ENCODE results near the gene RHOT2. TPM values are rescaled to one million over a fixed set of nuclear protein-coding genes. Genes with fewer than 3 reads are reported as not detected.

Gene RHOT2
- total RNA-seq, 4 donors from 2014 or later, result 36.1 to 86.7 (median 58.7) TPM

DNA sequence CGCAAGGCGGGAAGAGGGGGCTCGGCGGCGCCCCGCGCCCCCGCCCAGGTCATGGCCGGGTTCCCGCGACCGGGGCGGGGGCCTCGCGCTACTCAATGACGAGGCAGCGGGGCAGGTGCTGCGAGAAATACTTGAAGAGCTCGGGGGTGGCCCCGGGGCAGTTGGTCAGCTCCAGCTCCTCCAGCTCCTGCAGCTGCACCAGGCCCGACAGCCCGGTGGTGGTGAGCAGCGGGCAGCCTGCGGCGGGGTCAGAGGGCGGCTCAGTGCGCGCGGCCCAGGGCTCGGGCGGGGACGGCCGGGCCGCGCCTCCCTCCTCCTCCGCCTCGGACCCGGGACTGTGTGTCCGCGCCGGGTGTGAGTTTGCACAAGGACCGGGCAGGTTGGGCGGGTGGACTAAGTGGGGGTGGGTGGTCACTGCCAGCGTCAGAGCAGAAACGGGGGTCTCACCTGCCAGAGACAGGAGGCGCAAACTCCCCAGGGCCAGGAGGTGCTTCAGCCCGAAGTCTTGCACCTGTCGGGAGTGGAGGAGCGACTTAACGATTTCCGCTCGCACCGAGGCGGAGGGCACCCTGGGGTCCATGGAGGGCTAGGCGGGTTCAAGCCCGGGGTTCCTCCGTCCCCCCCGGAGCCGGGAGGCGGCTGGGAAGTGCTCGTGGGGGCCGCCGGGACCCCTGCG, 26.4 kb downstream of the RHOT2 start:
- no peak for DNase-seq (ENCODE audit: low spot score in 2 of 2)
- WGBS, 2 donors, result 2% methylated on average over 13 to 27 of the region's 64 CpGs

DNA sequence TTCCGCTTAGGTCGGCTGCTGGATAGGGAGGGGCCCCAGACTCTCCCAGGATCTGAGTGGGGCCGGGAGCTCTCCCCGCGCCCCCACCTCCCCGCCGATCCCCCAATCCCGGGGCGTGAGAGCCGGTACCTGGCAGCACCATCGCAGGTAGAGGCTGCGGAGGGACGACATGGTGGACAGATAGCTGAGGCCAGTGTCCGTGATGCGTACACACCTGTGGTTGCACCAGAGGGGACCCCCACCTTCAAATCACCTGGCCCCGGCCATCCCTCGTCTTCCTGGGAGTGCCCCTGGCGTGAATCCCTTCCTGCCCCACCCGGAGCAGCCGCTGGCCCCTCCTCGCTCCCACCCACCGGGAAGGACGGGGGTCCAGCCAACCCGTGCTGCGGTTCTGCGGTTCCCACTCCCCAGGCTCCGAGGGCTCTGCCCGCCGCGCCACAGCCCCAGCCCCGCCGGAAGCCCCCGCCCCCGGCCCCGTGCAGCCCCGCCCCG, 27.0 kb downstream of the RHOT2 start:
- intact Hi-C loops (cut with DNase I; ENCODE audit: low total_unique reads), result no loop called here
- WGBS, 2 donors, result 2% methylated on average over 19 to 20 of the region's 37 CpGs
- TF ChIP-seq POLR2A (IDR thresholded peaks at IDR 0.05) (no peak), CTCF (IDR thresholded peaks at IDR 0.05) (no peak)
- H3K4me3 ChIP-seq (ENCODE audit: low read depth, poor library complexity, severe bottlenecking), result peak overlapping the region; percentile 19
- no peak for DNase-seq (ENCODE audit: low spot score in 2 of 2)

More for the DNA sequence above, 26.4 kb downstream of the RHOT2 start:
- intact Hi-C loops (cut with DNase I; ENCODE audit: low total_unique reads), result no loop called here
- H3K4me3 ChIP-seq (ENCODE audit: low read depth, poor library complexity, severe bottlenecking), result peak overlapping the region; percentile 19
- TF ChIP-seq POLR2A (IDR thresholded peaks at IDR 0.05) (no peak), CTCF (IDR thresholded peaks at IDR 0.05) (no peak)

DNA sequence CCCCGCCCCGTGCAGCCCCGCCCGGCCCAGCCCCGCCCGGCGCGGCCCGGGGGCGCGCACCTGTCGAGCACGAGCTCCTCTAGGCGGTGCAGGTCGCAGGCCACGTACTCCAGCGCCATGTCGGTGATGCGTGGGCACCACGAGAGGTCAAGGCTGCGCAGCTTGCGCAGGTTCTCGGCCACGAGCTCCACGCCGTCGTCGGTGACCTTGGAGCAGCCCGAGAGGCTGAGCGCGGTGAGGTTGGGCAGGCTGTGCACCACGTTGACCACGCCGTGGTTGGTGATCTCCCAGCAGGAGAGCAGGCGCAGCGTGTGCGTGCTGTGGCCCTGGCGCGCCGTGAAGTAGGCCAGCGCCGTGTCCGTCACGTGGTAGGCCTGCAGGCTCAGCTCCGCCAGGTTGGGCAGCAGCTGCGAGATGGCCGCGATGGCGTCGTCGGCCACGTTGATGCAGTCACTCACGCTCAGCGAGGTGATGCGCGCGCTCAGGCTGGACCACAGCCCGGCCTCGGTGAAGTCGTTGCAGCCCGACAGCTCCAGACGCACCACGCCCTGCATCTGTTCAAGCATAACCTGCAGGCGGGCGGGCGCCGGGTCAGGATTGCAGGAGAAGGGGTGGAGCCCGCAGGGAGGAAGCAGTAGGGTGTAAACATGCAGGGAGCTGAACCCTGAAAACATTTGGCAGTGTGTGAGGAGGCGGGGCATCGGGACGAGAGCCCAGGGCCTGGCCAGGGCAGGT, 27.6 kb downstream of the RHOT2 start:
- 1 to 4% methylated on average over 37 to 56 of the region's 71 CpGs for WGBS, 2 donors
- DNase-seq (ENCODE audit: low spot score in 2 of 2), result peak; percentile 73 to 95
- H3K4me3 ChIP-seq (ENCODE audit: low read depth, poor library complexity, severe bottlenecking), result no peak overlapping the region
- peak in 1 of 3 donors; percentile 16 for TF ChIP-seq CTCF (IDR thresholded peaks at IDR 0.05)
- TF ChIP-seq POLR2A (IDR thresholded peaks at IDR 0.05), result no peak
- intact Hi-C loops (cut with DNase I; ENCODE audit: low total_unique reads), result no loop called here

DNA sequence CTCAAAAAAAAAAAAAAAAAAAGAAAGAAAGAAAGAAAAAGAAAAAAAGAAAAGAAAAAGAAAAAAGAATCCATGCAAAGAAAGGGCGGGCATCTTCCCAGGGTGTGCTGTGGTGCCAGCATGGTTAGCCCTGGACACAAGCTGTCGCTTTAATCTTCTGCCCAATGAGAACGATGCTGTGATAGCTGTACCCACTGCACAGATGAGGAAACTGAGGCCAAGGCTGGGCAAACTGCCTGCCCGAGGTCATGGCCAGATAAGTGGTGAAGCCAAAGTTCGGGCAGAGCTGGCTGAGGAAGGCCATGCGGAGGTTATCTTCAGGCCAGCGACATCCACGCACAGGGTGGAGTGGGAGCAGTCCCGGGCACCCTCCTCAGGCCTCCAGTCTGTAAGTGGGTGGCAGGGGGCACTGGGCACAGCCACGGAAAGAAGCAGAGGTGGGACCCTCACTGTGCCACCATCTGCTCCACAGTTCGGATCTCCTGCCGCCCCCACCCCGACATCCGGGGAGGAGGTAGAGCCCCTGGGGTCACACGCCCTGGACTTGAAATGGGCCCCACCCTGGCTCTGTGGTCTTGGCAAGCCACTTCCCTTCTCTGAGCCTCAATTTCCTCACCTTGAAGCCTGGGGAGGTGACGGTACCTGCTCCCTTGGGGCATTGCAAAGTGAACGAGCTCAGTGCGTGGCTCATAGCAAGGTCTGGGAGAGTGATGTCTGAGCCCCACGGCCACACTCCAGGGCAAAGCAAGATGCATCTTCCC, 31.2 kb downstream of the RHOT2 start:
- no peak overlapping the region for H3K4me3 ChIP-seq (ENCODE audit: low read depth, poor library complexity, severe bottlenecking)
- TF ChIP-seq CTCF (IDR thresholded peaks at IDR 0.05), result no peak
- no peak for TF ChIP-seq POLR2A (IDR thresholded peaks at IDR 0.05)
- WGBS, 2 donors, result 68 to 70% methylated on average over 19 of the region's 19 CpGs
- no peak for DNase-seq (ENCODE audit: low spot score in 2 of 2)
- intact Hi-C loops (cut with DNase I; ENCODE audit: low total_unique reads), result no loop called here

DNA sequence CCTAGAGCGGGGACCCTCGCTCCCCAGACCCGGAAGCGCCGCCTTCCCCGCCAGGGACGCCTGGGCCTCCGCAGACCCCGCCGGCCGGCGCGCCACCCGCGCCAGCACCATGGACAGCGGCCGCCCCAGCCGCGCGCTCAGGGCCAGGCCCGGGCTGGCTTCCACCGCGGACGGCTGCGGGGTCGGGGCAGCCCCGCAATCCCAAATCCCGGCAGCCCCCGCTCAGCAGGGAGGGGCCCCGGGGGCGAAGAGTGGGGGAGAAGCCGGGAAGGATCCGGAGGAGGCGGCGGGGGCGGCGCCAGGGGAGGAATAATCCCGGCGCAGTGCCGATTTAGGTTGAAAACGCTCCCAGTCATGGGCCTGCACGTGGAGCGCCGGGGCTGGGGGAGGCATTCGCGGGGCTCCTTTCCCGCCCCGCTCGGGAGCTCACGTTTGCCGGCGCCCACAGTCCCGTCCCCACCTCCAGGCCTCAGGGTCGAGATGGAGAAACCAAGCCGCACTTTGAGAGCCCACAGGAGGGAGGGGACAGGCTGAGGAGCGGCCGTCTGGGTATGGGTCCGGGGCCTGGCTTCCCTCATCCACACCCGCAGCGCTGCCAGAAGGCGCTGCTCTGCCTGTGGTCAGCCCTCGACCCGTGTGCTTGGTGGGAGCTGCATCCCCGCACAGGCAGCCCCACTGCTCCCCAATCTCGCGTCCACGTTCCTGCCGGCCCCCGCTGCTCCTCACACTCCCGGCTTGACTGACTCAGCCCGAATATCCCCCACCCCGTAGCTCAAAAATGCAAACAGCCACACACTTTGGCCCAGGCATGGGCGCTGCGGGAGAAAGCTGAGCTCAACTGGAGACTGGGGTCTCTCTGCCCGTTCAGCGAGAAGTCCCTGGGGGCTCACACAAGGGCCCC, 33.0 kb downstream of the RHOT2 start:
- no peak for DNase-seq (ENCODE audit: low spot score in 2 of 2)
- H3K4me3 ChIP-seq (ENCODE audit: low read depth, poor library complexity, severe bottlenecking), result no peak overlapping the region
- intact Hi-C loops (cut with DNase I; ENCODE audit: low total_unique reads), result no loop called here
- 6 to 12% methylated on average over 33 to 50 of the region's 76 CpGs for WGBS, 2 donors
- no peak for TF ChIP-seq POLR2A (IDR thresholded peaks at IDR 0.05)
- TF ChIP-seq CTCF (IDR thresholded peaks at IDR 0.05), result no peak

Measured in lower leg skin (tissue), 4 donors.